COLO668 (cell line): ENCODE measurements around the gene DYNC1LI1.

Experiments
- DNase-seq: peaks from one replicate; lab custom pipeline; 2025; ENCODE audit not compliant: unreplicated experiment; lab: John Stamatoyannopoulos, UW

The DYNC1LI1 gene

DNA sequence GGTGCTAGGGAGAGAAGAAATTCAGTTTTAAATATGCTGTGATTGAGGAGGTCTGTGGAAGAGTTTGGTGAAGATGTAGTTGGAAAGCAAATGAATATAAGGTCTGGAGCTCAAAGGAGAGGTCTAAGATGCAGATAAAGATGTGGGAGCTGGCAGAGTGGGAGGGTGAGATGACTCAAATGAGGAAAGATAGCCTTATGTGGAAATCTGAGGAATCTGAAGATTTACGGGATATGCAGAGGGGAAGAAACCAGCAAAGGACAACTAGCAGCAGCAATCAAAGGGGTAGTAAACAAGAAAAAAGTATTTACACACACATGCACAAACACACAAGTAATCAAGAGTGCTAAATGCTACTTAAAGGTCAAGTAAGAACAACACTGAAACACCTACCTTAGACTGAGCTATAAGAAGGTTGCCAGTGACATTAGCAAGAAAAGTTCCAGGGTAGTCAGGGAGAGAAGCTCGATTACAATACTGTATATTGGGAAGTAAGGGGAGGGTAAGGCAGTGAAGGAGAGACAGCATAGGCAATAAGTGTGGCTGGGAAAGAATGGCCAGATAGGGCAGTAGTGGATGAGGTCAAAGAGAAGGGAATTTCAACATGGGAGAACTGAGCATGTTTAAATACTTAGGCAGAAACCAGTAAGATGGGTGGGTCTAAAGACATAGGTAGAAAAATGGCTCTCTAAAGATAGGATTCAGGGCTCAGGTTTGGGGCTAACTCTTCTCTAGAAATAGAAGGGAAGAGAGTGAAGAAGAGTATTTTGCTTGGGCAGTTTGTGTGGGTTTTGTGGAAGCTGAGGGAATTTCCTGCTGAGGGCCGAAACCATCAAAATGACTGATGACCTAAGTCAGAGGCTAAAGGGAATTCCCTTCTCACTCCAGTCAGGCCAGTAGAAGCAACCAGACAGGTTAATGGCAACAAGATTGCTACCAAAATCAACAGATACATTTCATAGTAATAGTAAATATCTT lies 76.9 kb downstream of the DYNC1LI1 start:
- DNase-seq, result no peak

GRCh38 chr3:32492684-32493436 lies 77.8 kb downstream of the DYNC1LI1 start:
- DNase-seq, result no peak

DNA sequence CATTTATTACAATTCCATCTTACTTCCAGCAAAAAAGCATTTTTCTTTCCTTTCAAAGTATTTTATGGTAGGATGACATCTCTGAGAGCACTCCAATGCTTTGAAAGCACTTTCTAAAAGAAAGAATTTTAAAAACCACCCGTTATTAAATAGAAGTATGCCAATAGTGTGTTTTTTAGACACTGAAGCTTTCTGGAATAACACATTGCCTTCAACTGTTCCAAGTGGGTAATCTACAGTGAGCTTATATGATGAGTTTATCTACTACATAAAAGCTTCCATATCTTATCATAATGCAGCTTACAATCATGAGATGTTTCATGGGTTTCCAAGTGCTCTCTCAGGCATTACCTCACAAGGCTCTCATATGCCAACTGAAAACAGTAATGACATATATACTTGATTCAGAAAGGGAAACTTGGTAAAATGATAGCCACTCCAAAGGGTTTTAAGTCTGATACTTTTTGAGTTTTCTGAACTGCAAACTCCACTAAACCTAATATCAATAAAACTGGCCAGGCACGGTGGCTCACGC lies 82.1 kb downstream of the DYNC1LI1 start:
- no peak for DNase-seq

GRCh38 chr3:32487781-32488473 lies 82.7 kb downstream of the DYNC1LI1 start:
- no peak for DNase-seq

DNA sequence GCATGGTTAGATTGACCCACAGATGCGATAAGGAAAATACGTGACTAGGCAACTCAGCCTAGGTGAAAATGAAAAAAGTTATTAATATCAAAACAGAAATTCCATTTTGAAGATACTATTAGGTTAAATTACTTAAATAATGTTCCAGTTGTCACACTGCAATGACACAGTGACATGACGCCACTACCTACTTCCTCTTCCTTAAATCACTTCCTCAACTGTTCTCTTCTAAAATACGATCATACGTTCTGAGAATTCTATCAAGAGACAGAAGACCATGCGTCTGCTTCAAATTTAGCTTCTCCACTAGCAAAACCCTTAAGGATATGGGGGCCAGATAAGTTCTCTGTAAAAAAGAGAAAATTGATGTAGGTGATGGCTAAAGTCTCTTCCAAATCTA lies 86.2 kb downstream of the DYNC1LI1 start:
- DNase-seq, result no peak

DNA sequence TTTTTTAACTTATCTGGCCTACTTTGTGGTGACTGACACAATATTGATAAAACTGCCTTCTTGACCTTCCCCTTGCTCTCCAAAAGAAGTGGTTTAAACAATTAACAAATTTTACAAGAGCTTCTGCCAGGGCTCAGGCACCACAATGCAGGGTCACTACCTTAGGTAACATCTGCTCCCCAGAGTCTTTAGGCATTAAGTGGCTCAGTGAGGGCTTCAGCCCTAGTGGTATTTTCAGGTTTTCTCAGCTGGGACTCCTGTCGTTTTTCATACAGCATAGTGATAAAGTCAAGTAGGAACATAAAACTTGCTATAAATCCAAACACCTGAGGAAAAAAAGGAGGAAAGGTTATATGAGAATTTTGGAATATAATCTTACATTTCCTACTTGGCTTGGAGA lies 86.9 kb downstream of the DYNC1LI1 start:
- no peak for DNase-seq

GRCh38 chr3:32482693-32483092 lies 88.0 kb downstream of the DYNC1LI1 start:
- no peak for DNase-seq

DNA sequence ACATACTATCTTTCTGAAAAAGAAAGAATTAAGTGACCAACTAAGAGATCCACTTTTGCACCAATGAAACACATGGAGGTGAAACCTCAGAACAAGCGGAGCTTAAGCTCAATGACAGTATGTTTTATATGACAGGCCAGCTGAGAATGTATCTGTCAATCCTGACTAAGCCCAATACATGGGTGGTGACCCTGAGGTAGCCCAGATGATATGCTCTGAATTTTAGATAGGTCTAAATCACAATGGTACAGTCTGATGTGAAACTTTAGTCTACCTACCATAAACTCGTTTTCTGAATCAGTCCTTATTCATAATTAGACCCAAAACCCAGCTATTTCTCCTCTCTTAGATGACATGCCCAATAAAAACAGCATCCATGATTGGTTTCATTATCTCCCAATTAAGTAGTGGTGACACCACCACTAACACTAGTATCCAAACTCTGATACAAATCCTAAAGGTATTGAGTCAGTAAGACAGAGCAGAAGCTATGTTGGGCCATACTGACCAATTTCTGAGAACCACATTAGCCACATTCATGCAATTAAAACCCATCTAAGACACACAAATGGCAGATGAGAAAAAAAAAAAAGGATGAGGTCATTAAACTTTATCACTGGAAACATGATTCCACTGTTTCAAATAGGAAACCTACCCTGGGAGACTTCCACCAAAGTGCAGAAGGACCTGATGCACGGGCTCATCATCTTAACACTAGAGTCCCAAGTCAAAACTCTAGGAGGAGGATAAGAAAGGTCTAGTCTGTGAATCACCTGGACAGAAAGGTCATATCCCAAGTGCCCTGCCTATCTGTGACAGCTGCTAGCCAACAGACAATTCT lies 88.6 kb downstream of the DYNC1LI1 start:
- DNase-seq, result no peak

DNA sequence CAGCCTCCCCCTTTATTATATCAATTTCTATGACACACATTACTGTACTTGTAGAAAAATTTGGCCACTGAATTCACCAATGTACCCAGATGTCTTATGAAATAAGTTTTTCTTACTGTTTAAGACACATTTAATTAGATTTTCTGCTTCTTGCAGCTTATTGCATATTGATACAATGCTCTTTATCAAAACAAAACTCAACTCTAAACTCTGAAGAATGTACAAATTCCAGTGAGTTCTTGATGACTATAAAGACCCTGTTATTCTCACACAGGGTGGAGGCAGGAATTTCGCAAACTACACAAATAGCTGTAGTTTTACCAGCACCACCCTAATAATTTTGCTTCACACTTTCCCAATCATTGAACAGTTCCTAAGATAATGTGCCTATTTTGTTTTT lies 90.1 kb downstream of the DYNC1LI1 start:
- no peak for DNase-seq
